ENCODE results near the gene FBXL5.

DNA sequence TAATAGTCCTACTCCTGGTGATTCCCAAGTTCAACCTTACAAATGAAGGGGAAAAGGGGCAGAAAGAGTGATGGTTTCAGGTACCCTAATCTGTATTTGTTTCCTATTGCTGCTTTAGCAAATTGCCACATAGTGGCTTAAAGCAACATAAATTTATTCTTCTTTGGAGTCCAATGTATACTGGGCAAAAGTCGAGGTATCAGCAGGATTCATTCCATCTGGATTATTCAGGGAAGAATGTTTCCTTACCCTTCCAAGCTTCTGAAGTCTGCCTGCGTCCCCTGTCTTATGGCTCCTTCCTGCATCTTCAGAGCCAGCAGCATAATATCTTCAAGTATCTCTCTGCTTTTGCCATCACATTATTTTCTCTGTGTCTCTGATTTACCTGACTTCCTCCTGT, 37.4 kb upstream of the FBXL5 start:
- TF ChIP-seq, protein P1, sequence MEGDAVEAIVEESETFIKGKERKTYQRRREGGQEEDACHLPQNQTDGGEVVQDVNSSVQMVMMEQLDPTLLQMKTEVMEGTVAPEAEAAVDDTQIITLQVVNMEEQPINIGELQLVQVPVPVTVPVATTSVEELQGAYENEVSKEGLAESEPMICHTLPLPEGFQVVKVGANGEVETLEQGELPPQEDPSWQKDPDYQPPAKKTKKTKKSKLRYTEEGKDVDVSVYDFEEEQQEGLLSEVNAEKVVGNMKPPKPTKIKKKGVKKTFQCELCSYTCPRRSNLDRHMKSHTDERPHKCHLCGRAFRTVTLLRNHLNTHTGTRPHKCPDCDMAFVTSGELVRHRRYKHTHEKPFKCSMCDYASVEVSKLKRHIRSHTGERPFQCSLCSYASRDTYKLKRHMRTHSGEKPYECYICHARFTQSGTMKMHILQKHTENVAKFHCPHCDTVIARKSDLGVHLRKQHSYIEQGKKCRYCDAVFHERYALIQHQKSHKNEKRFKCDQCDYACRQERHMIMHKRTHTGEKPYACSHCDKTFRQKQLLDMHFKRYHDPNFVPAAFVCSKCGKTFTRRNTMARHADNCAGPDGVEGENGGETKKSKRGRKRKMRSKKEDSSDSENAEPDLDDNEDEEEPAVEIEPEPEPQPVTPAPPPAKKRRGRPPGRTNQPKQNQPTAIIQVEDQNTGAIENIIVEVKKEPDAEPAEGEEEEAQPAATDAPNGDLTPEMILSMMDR (IDR thresholded peaks at IDR 0.05), result no peak
- no peak for TF ChIP-seq POLR2A (IDR thresholded peaks at IDR 0.05)
